KMS-11 (cell line): ENCODE measurements around the gene SLC27A6.
"Not testable (repeated sequence)": the region's sequence is repeated elsewhere in the genome, so short reads cannot be mapped to it uniquely, and the experiment has no call there.

Experiments used
- H2AFZ ChIP-seq: fragments of 200-600 bp; sonication (generic); 2 replicates; pipeline ENCODE4 v1.6.1; 2016; ENCODE audit warnings: antibody characterized with exemption, mixed run types, low read depth
- H3K27ac ChIP-seq: fragments of 200-600 bp; sonication (generic); 2 replicates; pipeline ENCODE4 v1.6.1; 2016; ENCODE audit warnings: mild to moderate bottlenecking, mixed run types
- H3K27me3 ChIP-seq: fragments of 200-600 bp; sonication (generic); 2 replicates; pipeline ENCODE4 v1.6.1; 2017; ENCODE audit warnings: mild to moderate bottlenecking, low read depth, mixed run types, moderate library complexity; ENCODE audit not compliant: insufficient read depth
- H3K36me3 ChIP-seq: fragments of 200-600 bp; sonication (generic); 2 replicates; pipeline ENCODE4 v1.6.1; 2017; ENCODE audit warnings: mild to moderate bottlenecking, mixed run types; ENCODE audit not compliant: insufficient read depth
- H3K4me1 ChIP-seq: fragments of 200-600 bp; sonication (generic); 2 replicates; pipeline ENCODE4 v1.6.1; 2016; ENCODE audit warnings: mild to moderate bottlenecking, low read depth, mixed run types; ENCODE audit not compliant: poor library complexity, severe bottlenecking
- H3K4me2 ChIP-seq: fragments of 200-600 bp; sonication (generic); 2 replicates; pipeline ENCODE4 v1.7.0; 2016; ENCODE audit warnings: mild to moderate bottlenecking, mixed run types
- H3K4me3 ChIP-seq: fragments of 200-600 bp; sonication (generic); IDR thresholded peaks from 2 replicates; pipeline ENCODE4 v1.6.1; 2017; ENCODE audit warnings: low read depth, low read length, mixed read lengths; ENCODE audit not compliant: insufficient read depth
- H3K79me2 ChIP-seq: fragments of 200-600 bp; sonication (generic); 2 replicates; pipeline ENCODE4 v1.6.1; 2016; ENCODE audit warnings: low read depth, mixed run types; ENCODE audit not compliant: insufficient read depth
- H3K9ac ChIP-seq: fragments of 200-600 bp; sonication (generic); 2 replicates; pipeline ENCODE4 v1.6.1; 2016; ENCODE audit warnings: mild to moderate bottlenecking, mixed run types
- H4K20me1 ChIP-seq: fragments of 200-600 bp; sonication (generic); 2 replicates; pipeline ENCODE4 v1.6.1; 2016; ENCODE audit warnings: mild to moderate bottlenecking, mixed run types; ENCODE audit not compliant: insufficient read depth
- CTCF ChIP-seq: fragments of 200-600 bp; sonication (generic); conservative IDR thresholded peaks from 2 replicates; pipeline ENCODE4 v1.6.1; 2017; ENCODE audit warnings: low read depth, mild to moderate bottlenecking, antibody characterized with exemption, low read length, moderate library complexity, mixed read lengths

The SLC27A6 gene

DNA sequence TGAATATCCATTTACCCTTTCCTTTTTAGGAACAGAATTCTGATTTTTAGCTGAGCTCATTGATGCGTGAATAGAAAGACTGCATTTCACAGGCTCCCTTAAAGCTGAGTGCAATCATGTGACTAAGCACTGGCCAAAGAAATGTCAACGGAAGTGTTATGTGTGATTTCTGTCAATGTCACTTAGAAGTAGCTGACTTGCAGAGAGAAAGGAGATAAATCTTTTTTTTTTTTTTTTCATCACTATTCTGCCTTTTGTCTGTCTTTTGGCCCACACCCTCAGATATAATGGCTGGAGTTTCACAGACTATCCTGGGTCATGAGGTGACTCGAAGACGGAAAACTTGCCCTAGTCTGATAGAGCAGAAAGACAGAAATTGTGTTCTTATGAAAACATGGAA, 39.3 kb upstream of the SLC27A6 start:
- Histone ChIP-seq H3K4me2 (no peak overlapping the region), H3K27ac (no peak overlapping the region)
- no peak for TF ChIP-seq CTCF

GRCh38 chr5:128927644-128928043, 37.6 kb upstream of the SLC27A6 start:
- Histone ChIP-seq H3K4me2 (no peak overlapping the region), H3K27me3 (no peaks in the 10 kb centered on the region), H4K20me1 (no peaks in the 10 kb centered on the region), H3K4me1 (no peaks in the 10 kb centered on the region), H3K79me2 (no peaks in the 10 kb centered on the region), H3K36me3 (no peaks in the 10 kb centered on the region), H3K4me3 (no peak overlapping the region), H2AFZ (no peak overlapping the region), H3K9ac (no peak overlapping the region), H3K27ac (no peak overlapping the region)
- TF ChIP-seq CTCF, result no peak

More for the DNA sequence above, 39.3 kb upstream of the SLC27A6 start:
- no peaks in the 10 kb centered on the region for H4K20me1 ChIP-seq
- H2AFZ ChIP-seq, result no peak overlapping the region
- no peaks in the 10 kb centered on the region for H3K4me1 ChIP-seq
- no peaks in the 10 kb centered on the region for H3K79me2 ChIP-seq
- no peaks in the 10 kb centered on the region for H3K36me3 ChIP-seq
- no peak overlapping the region for H3K9ac ChIP-seq
- H3K27me3 ChIP-seq, result no peaks in the 10 kb centered on the region
- H3K4me3 ChIP-seq, result no peak overlapping the region

- H4K20me1 ChIP-seq, H3K9ac ChIP-seq, H3K4me2 ChIP-seq, H3K36me3 ChIP-seq, H3K4me3 ChIP-seq, H3K27ac ChIP-seq, H3K79me2 ChIP-seq, H2AFZ ChIP-seq, H3K4me1 ChIP-seq, H3K27me3 ChIP-seq: not testable (repeated sequence)
These were observed 33.1 kb upstream of the SLC27A6 start for GRCh38 chr5:128932232-128932631.

DNA sequence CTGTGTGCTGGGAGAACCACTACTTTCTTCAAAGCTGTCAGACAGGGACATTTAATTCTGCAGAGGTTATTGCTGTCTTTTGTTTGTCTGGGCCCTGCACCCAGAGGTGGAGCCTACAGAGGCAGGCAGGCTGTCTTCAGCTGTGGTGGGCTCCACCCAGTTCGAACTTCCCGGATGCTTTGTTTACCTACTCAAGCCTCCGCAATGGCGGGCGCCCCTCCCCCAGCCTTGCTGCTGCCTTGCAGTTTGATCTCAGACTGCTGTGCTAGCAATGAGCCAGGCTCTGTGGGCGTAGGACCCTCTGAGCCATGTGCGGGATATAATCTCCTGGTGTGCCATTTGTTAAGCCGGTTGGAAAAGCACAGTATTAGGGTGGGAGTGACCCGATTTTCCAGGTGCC, 22.2 kb upstream of the SLC27A6 start:
- not testable (repeated sequence) for H3K36me3 ChIP-seq, H4K20me1 ChIP-seq, H3K27me3 ChIP-seq, H3K4me1 ChIP-seq, H3K9ac ChIP-seq, H3K79me2 ChIP-seq, H3K27ac ChIP-seq, H3K4me3 ChIP-seq, H3K4me2 ChIP-seq, H2AFZ ChIP-seq

DNA sequence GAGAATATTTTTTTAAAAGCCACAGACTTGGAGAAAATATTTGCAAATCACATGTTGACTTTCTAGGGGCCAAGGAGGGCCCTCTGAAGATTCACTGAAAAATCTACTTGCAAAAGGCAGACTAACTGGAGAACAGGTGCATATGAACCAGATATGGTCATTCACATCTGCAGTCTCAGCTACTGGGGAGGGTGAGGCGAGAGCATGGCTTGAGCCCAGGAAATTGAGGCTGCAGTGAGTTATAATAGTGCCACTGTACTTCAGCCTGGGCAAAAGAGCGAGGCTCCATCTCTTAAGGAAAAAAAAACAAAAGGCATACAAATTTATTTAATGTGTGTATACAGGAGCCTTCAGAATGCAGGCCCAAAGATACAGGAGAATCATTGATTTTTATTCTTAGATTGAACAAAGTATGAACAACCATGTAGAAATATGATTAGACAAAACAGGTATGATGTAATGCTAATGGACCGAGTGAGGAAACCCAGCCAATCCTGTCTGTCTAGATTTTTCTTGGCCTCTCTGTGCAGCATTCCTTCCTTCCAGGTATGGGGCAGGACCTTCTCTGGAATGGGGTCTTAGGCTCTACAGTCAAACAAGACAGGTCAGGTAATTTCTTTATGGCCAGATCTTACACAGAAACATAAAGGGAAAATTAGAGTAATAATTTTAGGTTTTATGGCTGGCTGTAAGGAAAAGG, 15.3 kb upstream of the SLC27A6 start:
- Histone ChIP-seq H3K9ac (no peak overlapping the region), H3K4me3 (no peak overlapping the region), H4K20me1 (no peaks in the 10 kb centered on the region), H3K36me3 (no peaks in the 10 kb centered on the region), H3K4me2 (no peak overlapping the region), H3K79me2 (no peaks in the 10 kb centered on the region), H3K4me1 (no peaks in the 10 kb centered on the region), H2AFZ (no peak overlapping the region), H3K27ac (no peak overlapping the region), H3K27me3 (no peaks in the 10 kb centered on the region)
- no peak for TF ChIP-seq CTCF

GRCh38 chr5:128951301-128951700, 14.0 kb upstream of the SLC27A6 start:
- H2AFZ ChIP-seq, H3K79me2 ChIP-seq, H3K27me3 ChIP-seq, H3K4me1 ChIP-seq, H3K36me3 ChIP-seq, H3K9ac ChIP-seq, H3K4me2 ChIP-seq, H3K27ac ChIP-seq, H4K20me1 ChIP-seq, H3K4me3 ChIP-seq: not testable (repeated sequence)
